Stimulated activated CD4-positive, alpha-beta T cell treated with anti-CD3 and anti-CD28 coated beads, TNF-alpha, amount 100 ng/mL, for 4 hours (primary cell): ENCODE results near the gene TMEM212.
"Not testable (repeated sequence)": the region's sequence is repeated elsewhere in the genome, so short reads cannot be mapped to it uniquely, and the experiment has no call there.

Experiments used
- DNase-seq, 3 experiments: peaks; one replicate each; pipeline ENCODE4 v3.0.0-alpha.2; 2020; ENCODE audit warnings: low read depth in 3 of 3

Gene TMEM212

GRCh38 chr3:171813278-171813896 lies 29.8 kb upstream of the TMEM212 start:
- DNase-seq, result no peak

- DNase-seq, result no peak
Measured at GRCh38 chr3:171813897-171814460, 29.2 kb upstream of the TMEM212 start.

GRCh38 chr3:171814662-171815061 lies 28.5 kb upstream of the TMEM212 start:
- not testable (repeated sequence) for DNase-seq

GRCh38 chr3:171815973-171816595 lies 27.1 kb upstream of the TMEM212 start:
- DNase-seq, result no peak

- DNase-seq, result no peak
Measured at GRCh38 chr3:171817074-171817800, 25.9 kb upstream of the TMEM212 start.

GRCh38 chr3:171821044-171821443 lies 22.1 kb upstream of the TMEM212 start:
- DNase-seq, result no peak

GRCh38 chr3:171821778-171822358 lies 21.3 kb upstream of the TMEM212 start:
- no peak for DNase-seq

GRCh38 chr3:171822431-171823106 lies 20.6 kb upstream of the TMEM212 start:
- no peak for DNase-seq

GRCh38 chr3:171824116-171824515 lies 19.0 kb upstream of the TMEM212 start:
- DNase-seq, result no peak

GRCh38 chr3:171824824-171825221 lies 18.3 kb upstream of the TMEM212 start:
- DNase-seq, result no peak

- no peak for DNase-seq
Measured at GRCh38 chr3:171825222-171825828, 17.8 kb upstream of the TMEM212 start.

- DNase-seq, result no peak
Measured at GRCh38 chr3:171827385-171827784, 15.8 kb upstream of the TMEM212 start.

GRCh38 chr3:171827836-171828458 lies 15.2 kb upstream of the TMEM212 start:
- no peak for DNase-seq

- no peak for DNase-seq
Measured at GRCh38 chr3:171828902-171829770, 14.0 kb upstream of the TMEM212 start.

GRCh38 chr3:171829841-171830517 lies 13.2 kb upstream of the TMEM212 start:
- DNase-seq, result no peak

GRCh38 chr3:171830518-171830875 lies 12.7 kb upstream of the TMEM212 start:
- no peak for DNase-seq

GRCh38 chr3:171831936-171832335 lies 11.2 kb upstream of the TMEM212 start:
- no peak for DNase-seq

GRCh38 chr3:171832989-171833388 lies 10.2 kb upstream of the TMEM212 start:
- DNase-seq, result no peak

- DNase-seq, result no peak
Measured at GRCh38 chr3:171833789-171834460, 9.2 kb upstream of the TMEM212 start.
